Colon (tissue), 2 donors: ENCODE results near the gene BCL2L1.
"Not testable (repeated sequence)": the region's sequence is repeated elsewhere in the genome, so short reads cannot be mapped to it uniquely, and the experiment has no call there.

Experiments used
- FAIRE-seq: peaks from 2 replicates; lab custom pipeline; 2012; peaks lifted over from hg19 to GRCh38; lab: Jason Lieb, UNC
- donor health status: control.
- donor health status: control.

BCL2L1 gene

DNA sequence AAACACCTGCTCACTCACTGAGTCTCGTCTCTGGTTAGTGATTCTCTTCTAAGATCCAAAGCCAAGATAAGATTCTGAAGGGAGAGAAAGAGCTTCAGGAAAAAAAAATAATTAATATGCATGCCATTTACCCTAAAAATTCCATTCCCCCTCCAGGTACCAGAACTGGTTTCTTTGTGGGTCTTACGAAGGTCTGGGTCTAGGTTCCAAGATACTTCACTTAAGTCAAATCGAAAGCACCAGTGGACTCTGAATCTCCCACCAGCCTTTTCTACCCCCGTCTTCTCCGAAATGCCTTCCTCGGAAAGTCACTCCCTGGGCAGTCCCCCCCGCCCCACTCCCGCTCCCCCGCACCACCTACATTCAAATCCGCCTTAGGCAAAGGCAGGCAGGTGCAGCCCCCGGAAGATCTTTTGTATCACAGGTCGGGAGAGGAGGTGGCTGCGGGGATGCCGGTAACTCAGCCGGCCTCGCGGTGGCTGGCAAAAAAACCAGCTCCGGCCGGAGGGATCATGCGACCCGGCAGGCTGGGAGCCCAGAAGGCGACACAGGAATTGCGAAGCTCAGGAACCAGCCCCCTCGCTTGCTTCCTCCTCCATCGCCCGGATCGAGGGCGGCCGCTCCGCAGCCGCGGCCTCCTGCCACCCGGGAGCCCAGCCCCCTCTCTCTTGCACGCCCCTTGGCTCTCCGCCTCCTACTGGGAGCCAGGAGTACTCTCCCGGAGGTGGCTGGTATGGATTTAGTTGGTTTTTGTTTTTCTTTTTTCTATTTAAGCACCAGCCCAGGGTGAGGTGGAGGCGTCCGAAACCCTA lies at the start of gene BCL2L1:
Gene BCL2L1 (minus strand): TSS at position 612 of the 812 bp plus-strand sequence. CDS start 650 bp downstream, outside the sequence.
- no peak for FAIRE-seq

DNA sequence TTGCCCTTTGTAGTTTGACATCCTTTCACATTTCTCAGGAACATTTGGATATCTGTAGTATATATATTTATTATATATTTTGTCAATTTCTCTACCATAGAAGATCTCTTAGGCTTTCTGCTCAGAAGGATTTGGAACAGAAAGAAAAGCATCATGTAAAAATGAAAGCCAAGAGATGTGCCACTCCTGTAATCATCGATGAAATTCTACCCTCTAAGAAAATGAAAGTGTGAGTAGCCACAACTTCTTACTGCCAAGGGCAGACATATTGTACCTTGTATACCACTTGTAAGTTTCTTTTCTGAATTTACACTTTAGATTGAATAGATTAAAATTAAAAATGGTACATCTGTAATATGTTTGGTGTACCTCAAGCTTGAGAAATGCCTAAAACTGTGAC lies 47.6 kb upstream of the BCL2L1 start:
- no peak for FAIRE-seq

DNA sequence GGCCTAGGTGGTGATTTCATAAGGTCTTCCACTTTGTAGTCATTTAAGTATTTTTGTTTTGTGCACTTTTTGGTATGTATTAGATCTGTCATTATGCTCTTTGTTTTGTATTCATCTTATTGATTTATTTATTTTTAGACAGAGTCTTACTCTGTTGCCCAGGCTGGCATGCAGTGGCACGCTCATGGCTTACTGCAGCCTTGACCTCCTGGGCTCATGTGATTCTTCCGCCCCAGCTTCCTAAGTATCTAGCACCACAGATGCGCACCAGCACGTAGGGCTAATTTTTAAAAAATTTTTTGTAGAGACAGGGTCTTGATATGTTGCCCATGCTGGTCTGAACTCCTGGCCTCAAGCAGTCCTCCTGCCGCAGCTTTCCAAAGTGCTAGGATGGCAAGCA lies 47.0 kb upstream of the BCL2L1 start:
- FAIRE-seq, result no peak

DNA sequence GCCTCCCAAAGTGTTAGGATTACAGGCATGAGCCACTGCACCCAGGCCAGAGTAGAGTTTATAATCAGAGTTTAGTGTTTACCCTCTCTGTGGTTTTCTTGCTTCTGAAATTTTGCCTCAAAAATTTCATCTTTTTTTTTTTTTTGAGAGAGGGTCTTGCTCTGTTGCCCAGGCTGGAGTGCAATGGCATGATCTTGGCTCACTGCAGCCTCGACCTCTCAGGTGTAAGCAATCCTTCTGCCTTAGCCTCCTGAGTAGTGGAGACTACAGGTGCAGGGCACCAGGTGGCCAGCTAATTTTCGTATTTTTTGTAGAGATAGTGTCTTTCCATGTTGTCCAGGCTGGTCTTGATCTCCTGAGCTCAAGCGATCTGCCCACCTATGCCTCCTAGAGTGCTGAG lies 45.1 kb upstream of the BCL2L1 start:
- no peak for FAIRE-seq

DNA sequence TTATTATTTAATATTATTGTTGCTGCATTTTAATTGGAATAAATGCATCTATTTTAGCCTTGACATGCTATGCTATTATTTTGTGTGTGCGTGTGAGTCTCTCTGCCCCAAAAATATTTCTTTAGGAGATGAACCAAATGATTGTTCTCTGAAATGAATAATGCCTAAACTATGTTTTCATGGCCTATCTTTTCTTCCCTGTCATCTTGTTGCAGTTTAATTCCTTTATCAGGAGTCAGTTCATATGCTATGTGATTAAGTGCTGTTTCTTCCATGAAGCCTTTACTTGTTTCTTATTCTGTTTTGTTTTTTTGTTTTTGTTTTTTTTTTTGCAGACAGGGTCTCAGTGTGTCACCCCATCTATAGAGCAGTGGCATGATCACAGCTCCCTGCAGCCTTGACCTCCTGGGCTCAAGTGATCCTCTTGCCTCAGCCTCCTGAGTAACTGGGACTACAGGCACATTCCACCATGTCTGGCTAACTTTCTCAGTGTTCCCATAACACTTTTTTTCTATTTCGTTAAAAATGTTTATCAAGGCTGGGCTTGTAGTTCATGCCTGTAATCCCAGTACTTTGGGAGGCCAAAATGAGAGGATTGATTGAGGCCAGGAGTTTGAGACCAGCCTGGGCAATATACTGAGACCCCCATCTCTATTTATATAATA lies 42.1 kb upstream of the BCL2L1 start:
- FAIRE-seq, result no peak

DNA sequence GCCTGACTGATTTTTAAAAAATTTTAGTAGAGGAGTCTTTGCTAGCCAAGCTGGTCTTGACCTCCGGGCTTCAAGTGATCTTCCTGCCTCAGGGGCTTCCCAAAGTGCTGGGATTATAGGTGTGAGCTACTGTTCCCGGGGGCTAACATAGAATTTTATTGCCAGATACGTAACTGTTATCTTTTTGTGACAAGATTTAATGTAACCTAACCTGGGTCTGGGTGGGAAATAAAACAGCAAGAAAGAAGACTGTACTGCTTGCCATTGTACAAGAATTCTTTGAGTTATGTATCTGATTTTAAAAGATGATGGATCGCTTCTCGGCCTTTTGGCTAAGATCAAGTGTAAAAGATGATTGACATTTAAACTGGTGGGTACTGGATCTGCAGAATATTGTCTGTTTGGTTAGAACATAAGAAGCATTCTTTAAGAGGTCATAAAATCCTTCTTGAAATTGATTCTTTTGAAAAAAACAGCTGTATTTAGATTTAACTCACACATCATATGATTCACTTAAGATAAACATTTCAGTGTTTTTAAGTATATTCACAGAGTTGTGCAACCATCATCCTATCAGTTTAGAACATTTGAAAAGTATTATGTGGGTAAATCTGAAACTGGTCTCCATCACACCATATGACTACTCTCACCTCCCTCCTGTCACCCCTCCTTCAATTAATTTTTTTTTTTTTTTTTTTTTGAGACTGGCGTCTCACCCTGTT lies 38.0 kb upstream of the BCL2L1 start:
- no peak for FAIRE-seq

DNA sequence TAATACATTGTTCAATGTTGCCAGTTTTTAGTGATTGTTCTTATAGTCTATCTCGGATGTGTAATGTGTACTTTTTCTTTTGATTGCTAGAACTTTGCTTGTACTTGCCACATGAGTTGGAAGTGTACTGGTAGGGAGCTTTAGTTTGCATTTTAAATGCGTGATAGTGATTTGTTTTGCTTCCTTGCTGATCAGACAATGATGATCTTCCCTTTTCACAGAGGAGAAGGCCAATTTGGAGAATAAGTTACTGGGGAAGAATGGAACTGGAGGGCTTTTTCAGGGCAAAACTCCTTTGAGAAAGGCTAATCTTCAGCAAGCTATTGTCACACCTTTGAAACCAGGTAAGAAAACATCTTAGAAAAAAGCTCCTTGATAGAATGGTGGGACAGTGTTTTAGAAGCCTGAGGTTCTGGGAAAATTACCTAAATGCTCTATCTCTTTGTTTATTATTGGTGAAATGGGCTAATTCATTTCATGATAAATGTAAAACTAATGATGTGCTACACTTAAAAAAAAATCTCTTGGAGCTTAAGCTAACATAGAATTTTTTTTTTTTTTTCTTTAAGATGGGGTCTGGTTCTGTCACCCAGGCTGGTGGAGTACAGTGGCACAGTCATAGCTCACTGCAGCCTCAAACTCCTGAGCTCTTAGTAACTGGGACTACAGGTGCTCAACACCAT lies 37.3 kb upstream of the BCL2L1 start:
- FAIRE-seq, result no peak

DNA sequence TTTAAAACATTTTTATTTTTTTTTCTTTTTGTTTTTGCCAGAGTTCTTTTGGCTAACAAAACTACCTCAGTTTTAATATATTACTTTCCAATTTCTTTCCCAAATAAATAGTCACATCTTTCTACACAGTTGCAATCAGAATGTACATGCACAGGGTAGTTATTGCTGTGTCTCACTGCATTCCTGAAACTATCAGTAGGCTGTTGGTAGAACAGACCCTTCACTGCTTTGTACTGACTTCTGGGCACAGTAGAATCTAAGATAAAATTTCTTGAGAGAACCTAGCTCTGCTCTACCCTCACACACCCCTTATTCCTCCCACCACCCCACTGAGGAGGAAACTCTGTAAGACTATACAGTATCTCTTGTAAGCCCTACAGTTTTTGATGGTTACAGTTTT lies 36.3 kb upstream of the BCL2L1 start:
- no peak for FAIRE-seq

DNA sequence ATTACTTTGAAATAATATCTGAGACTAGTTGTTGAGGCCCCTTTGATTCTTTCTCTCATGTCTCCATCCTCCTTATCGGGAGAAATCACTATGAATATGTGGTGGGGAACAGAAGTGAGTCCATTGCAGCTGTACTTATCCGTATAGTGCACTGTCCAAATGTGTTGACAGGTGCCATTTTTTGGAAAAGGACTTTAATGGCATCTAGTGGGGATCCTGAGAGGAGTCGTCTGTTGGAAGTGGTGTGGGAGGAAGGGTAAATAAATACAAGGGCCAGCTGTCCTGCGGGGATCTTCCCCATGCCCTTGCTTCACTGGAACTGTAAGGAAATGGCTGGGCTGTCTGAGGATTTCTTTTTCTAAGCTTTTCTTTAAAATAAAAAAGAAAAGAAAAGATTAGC lies 35.9 kb upstream of the BCL2L1 start:
- no peak for FAIRE-seq

DNA sequence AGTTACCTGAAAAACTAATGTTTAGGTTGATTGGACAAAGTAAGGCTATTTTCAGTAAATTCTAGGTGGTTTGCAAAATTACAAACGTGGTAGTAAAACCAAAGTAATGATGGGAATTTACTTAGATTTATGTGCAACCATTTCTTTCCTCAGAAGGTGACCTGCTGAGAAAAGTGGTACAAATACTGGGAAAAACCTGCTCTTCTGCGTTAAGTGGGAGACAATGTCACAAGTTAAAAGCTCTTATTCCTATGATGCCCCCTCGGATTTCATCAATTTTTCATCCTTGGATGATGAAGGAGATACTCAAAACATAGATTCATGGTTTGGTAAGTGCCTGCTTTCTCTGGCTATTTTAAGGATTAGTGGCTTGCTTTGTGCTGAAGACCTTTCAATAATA lies 34.6 kb upstream of the BCL2L1 start:
- no peak for FAIRE-seq

DNA sequence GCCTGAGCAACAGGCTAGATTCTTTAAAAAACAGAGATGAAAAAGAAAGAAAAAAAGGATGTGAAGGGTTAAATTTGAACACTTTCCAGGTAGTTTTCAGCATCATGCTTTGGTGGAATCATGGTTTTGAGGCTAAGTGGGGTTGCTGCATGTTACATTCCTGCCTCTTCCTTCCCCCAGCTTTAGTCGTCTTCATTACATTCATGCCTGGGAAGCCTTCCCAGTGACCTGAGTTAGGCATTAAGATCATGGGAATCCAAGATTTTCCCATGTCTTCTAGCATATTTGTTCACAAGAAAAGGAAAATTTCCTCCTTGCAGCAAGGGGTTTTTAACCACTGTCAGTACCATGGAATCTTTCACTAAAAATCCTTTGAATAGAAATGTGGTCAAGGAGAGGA lies 28.5 kb upstream of the BCL2L1 start:
- FAIRE-seq, result no peak

DNA sequence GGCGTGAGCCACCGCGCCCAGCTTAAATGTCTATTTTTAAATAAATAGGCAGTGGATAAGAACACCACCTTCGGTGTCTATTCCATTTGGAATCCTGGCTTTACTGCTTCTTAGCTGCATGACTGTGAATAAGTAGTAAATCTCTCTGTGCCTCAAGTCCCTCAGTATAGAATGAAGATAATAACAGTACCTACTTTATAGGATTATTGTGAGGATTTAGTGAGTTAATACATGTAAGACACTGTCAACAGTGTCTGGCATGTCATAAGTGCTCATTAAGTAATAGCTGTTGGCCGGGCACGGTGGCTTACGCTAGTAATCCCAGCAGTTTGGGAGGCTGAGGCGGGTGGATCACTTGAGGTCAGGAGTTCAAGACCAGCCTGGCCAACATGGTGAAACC lies 26.6 kb upstream of the BCL2L1 start:
- FAIRE-seq, result no peak

DNA sequence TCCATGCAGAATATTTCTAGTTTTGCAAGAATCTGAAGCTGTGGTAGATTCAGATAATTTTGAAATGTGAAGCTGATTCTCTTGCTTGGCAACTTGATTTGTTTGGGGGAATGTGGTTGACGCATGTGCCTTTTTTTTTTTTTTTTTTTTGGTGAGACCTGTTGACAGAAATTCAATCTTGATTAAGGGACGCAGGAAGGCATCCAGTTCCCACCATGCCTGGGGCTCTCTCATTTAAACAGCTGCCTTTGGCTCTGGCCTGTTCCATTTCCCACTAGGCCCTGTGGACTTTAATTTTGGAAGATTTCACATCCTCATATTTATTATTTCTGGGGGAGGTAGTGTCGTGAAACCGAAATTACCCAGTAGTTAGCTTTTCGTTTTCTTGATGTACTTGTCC lies 25.0 kb upstream of the BCL2L1 start:
- no peak for FAIRE-seq

DNA sequence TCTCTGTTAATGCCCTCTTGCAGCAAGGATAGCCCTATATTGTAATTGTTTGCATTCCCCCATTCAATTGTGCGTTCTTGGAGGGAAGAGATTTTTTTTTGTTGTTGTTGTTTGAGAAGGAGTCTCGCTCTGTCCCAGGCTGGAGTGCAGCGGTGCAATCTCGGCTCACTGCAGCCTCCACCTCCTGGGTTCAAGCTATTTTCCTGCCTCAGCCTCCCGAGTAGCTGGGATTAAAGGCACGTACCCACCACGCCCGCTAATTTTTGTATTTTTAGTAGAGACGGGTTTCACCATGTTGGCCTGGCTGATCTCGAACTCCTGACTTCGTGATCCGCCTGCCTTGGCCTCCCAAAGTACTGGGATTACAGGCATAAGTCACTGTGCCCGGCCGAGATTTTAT lies 24.4 kb upstream of the BCL2L1 start:
- FAIRE-seq, result not testable (repeated sequence)

DNA sequence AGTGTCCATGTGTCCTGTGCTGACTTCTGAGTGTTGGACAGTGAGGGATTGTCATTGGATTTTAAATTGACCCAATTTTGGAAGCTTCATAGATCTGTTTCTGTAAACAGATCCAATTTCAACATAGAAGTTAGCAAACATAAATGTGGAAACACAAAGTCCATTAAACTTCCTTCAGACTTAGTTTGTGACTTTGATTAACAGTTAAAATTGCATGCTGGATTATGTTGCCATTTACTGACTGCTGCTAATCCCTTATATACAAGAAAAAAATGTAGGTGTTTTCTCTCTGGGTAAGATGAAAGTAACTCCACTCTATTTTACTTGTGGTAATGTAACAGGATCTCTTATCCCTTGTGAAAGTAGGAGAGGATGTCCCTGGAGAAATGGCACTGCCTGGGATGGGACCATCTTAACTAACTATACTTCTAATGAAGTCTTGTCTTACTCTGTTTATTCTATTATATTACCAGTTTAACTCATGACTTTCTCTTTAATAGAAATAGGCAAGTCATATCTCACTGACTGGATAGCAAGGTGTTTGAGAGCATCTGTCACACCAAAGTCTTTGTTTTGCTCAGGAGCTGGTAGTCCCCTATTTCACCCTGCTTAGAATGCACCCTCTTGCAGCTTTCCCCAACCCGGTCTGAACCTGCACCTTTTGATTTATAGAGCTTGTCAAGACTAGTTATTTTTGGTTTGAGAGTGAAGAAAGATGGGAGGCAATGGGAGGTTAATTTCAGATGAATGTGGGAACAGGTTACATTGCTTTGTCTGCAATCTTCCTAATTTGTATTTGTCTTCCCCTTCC lies 23.6 kb upstream of the BCL2L1 start:
- no peak for FAIRE-seq

DNA sequence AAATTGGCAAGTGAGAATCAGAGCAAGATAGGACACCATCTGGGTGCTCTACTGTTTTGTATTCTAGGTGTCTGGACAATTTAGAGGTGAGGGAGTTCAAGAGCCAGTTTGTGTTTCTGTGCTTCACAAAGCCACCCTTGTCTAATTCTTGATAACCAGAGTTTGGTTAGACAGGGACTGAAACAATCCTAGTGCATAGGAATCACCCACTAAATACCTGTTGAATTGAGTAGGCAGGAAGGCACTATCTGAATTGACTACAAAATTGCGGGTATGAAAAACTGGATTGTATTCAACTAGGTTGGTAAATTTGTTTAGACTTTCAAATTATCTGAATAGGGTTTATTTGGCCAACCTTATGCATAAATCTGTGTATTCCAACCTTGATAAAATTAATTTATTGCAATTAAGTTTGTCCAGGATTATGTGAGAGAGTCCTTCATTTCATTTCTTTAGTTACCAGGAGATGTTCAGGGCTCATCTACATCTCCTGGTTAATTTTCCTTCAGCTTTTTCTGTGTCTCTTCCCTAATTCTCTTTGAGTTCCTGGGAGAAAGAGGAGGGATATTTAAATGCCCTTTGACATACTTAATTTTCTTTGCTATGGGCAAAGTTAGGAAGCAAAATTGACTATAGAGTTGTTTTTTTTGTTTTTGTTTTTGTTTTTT lies 18.1 kb upstream of the BCL2L1 start:
- no peak for FAIRE-seq

DNA sequence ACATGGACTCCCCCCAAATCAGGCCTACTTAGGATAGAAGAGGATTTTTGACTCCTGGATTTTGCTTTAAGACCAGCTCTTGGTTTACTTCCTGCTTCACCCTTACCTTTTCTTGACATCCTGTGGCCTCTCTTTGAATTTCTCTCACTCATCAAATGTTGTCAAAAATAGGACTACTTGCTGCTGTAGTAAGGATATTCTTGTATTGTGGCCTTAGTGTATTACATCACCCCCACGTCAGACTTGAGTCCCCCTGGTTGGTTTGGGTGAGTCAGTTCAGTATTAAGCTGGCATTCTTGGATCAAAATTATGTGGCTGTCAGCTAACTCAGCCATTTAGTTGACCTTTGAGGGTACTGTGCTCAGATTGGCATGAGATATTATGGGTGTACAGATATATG lies 17.5 kb upstream of the BCL2L1 start:
- no peak for FAIRE-seq

DNA sequence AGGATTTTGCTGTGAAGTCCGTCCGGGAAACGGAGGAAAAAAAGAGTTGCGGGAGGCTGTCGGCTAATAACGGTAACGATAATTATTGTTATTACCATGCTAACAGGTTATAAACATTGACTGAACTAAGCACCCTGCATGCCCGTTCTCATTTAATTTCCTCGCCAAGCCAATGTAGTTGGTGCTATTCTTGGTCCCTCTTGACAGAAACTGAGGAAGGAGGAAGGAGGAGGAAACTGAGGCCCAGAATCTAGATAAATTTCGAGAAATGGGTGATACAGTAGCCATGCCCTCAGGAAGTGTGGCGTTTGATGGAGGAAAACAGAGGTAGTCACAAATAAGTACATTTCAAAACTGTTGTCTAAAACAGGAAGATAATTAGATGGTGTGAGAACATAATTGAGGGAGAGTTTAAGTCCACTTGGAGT lies 16.9 kb upstream of the BCL2L1 start:
- no peak for FAIRE-seq

DNA sequence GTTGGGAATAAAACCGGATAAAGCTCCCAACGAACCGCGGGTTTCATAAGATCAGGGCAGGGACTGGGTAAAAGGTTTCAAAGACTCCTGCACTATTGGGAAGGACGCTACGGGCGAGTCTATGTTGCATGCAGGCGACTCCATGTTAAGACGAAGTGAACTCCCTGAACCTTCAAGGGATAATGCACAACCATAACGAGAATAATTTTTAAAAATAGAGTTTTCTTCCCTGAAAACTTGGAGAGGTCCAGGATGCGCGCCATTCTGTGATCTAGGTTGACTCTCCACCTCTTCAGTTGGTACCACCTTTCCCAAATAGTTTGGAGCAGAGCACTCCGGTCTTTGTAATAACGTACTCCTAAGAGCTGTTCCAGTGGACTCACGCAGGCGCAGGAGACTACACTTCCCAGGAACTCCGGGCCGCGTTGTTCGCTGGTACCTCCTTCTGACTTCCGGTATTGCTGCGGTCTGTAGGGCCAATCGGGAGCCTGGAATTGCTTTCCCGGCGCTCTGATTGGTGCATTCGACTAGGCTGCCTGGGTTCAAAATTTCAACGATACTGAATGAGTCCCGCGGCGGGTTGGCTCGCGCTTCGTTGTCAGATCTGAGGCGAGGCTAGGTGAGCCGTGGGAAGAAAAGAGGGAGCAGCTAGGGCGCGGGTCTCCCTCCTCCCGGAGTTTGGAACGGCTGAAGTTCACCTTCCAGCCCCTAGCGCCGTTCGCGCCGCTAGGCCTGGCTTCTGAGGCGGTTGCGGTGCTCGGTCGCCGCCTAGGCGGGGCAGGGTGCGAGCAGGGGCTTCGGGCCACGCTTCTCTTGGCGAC lies 16.3 kb upstream of the BCL2L1 start, which contains the start of gene TPX2:
Gene TPX2 (plus strand): TSS at position 562 of the 821 bp plus-strand sequence. CDS start 18,187 bp downstream, outside the sequence.
- FAIRE-seq, result no peak

DNA sequence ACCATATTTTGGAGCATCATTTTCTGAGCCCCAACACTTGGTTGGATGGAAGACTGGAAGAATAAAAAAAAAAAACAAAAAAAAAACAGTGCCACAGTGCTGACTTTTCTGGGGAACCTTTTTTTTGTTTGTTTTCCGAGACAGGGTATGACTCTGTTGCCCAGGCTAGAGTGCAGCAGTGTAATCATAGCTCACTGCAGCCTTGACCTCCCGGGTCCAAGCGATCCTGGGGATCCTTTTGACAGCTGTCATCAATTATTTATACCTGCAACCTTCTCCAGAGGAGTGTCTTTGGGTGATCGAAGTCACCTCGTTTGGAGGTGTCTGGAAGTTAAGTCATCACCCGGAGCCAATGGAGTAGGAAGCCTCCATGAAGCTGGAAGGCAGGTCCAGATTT lies 8.7 kb upstream of the BCL2L1 start:
- no peak for FAIRE-seq
